ENCODE measurements around the gene NTRK1.

NTRK1 gene

DNA sequence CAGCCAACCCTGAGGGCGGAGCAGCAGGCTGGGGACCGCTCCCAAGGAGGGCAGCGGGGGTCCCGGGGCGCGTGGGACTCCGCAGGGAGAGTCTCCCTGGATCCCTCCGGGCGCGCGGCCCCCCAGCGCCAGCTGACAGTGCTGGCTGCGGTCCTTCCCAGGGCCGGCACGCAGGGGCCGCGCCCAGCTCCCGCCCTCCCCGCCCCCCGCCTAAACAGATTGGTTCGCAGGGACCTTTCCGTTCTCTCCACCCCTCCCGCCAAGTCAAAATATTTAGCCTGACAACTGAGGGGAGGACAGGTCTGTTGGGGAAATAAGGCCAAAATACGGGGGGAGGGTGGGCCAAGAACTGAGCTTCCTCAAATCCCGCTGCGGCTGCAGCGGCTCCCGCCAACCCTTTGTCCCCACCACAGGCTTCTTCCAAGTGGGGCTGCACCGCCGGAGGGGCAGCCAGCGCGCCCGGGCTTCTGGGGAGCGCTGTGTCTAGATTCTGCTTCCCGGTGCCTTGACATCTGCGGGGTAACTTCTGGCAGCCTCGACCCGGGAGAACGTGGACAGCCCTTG lies 1.6 kb upstream of the NTRK1 start, which contains the start of gene INSRR:
INSRR (minus strand) TSS at position 159 of the 564 bp plus-strand sequence. CDS start 496 bp downstream, outside the sequence.
- Histone ChIP-seq H3K9me3 (replicated peaks in 1 of 11) (no peaks in the 10 kb centered on the region), H4K20me1 (peaks cover 0 to 27% (median 13%) of the 10 kb centered on the region in 11 experiments; a peak in 12 of 22 replicates), H3K4me1 (peaks cover 39 to 63% (median 56%) of the 10 kb centered on the region in 10 experiments), H3K27ac (no peak within 1 kb of the TSS), H3K27me3 (peaks cover 66 to 70% (median 68%) of the 10 kb centered on the region in 11 experiments), H3K4me2 (peak within 1 kb of the TSS; percentile 84 to 98 (median 96)), H3K36me3 (no peaks in the 10 kb centered on the region), H3K4me3 (peak within 1 kb of the TSS; percentile 47 to 69 (median 58)), H3K9ac (peak within 1 kb of the TSS in 6 of 11 experiments; percentile 5 to 72 (median 57); a peak in 8 of 22 replicates)
- no peak for TF ChIP-seq Cebpa-rat (IDR thresholded peaks at IDR 0.05)

DNA sequence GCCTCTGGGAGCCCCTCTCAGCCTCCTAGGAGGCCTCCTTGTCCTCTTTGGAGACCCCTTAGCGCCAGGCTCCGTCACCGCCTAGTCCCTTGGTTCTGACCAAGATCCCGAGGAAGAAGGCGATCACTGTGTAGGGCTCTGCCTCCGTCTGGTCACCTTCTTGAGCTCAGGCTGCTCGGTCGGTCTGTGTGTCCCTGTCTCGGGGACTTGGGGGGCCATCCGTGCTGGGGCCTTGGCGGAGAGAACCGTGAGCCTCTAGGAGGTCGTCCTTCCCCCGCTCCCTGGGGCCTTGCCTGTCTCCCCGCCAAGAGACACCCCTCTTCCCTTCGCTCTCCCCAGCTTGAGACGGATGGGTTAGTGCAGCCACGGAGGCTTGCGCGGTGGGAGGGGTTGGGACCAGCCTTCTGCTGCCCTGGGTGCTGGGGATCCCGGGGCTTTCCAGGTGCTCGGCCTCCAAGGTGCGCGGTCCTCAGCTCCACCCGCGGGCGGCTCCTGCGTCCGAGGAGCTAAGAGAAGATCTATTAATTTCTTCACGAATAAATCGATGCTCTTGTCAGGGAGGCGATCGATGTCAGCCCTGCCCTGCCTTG lies 1.0 kb upstream of the NTRK1 start:
- Histone ChIP-seq H3K4me2 (peak overlapping the region; percentile 84 to 98 (median 96)), H3K27ac (no peak overlapping the region), H3K4me1 (peaks cover 39 to 69% (median 62%) of the 10 kb centered on the region in 10 experiments), H4K20me1 (peaks cover 0 to 27% (median 13%) of the 10 kb centered on the region in 11 experiments; a peak in 12 of 22 replicates), H3K4me3 (peak overlapping the region; percentile 47 to 69 (median 58)), H3K9ac (peak overlapping the region in 6 of 11 experiments; percentile 5 to 72 (median 57); a peak in 8 of 22 replicates), H3K9me3 (replicated peaks in 1 of 11) (no peaks in the 10 kb centered on the region), H3K27me3 (peaks cover 66 to 70% (median 68%) of the 10 kb centered on the region in 11 experiments), H3K36me3 (no peaks in the 10 kb centered on the region)
- no peak for TF ChIP-seq Cebpa-rat (IDR thresholded peaks at IDR 0.05)

DNA sequence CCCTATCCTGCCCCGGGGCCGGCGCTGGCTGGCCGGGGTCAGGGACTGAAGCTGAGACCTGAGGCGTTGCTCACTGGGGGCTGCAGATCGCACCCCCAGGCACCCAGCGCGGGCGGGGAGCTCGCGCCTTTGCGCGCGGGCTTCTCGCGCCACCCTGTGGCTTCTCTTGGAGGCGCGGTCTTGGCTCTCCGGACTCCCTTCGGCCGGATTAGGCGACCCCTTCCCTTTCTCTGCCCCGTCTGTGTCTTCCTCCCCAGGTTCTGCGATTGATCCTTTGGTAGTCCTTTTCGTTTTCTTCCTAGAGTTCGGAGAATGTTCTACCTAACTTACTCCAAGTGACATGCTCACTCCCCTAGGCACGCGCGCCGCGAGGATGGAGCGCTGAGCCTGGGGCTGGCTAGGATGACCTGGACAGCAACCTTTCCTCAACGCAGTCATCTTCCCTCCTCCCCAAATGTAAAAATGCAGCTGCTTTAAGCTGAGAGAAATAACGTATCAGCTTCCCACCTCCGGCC lies 495 bp upstream of the NTRK1 start:
- Histone ChIP-seq H3K9me3 (replicated peaks in 1 of 11) (no peaks in the 10 kb centered on the region), H3K4me2 (peak overlapping the region; percentile 84 to 98 (median 96)), H4K20me1 (peaks cover 0 to 27% (median 13%) of the 10 kb centered on the region in 11 experiments; a peak in 12 of 22 replicates), H3K27ac (peak overlapping the region in 1 of 11 experiments; percentile 34; a peak in 2 of 22 replicates), H3K4me1 (peaks cover 39 to 75% (median 67%) of the 10 kb centered on the region in 10 experiments), H3K27me3 (peaks cover 66 to 70% (median 68%) of the 10 kb centered on the region in 11 experiments), H3K4me3 (peak overlapping the region; percentile 47 to 69 (median 58)), H3K36me3 (no peaks in the 10 kb centered on the region), H3K9ac (peak overlapping the region in 9 of 11 experiments; percentile 5 to 72 (median 43); a peak in 14 of 22 replicates)
- TF ChIP-seq Cebpa-rat (IDR thresholded peaks at IDR 0.05): no peak

DNA sequence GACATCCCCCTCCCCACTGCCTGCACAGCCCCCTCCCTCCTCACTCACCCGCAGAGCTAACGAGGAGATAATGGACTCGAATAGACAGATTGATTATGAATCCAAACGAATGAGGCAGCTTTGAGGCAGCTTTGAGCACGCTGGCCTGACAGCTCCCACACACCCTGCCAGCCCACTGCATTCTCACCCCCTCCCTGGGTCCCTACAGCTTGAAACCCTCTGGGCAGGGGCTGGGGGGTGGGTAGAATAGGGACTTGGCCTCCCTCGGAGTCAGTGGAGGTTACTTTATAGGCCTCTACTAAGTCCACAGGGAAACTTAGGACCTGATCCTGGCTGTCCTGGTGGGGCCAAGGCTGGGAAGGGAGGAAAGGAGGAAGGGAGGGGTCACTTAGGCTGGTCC lies 1.9 kb downstream of the NTRK1 start:
- Histone ChIP-seq H3K9me3 (replicated peaks in 1 of 11) (no peaks in the 10 kb centered on the region), H3K4me3 (no peak overlapping the region), H3K36me3 (no peaks in the 10 kb centered on the region), H3K9ac (peak overlapping the region in 4 of 11 experiments; percentile 11 to 58 (median 40); a peak in 8 of 22 replicates), H4K20me1 (peaks cover 0 to 27% (median 13%) of the 10 kb centered on the region in 11 experiments; a peak in 12 of 22 replicates), H3K4me1 (peaks cover 49 to 90% (median 83%) of the 10 kb centered on the region in 10 experiments), H3K4me2 (peak overlapping the region; percentile 47 to 97 (median 92)), H3K27me3 (peaks cover 53 to 60% (median 55%) of the 10 kb centered on the region in 11 experiments), H3K27ac (peak overlapping the region in 3 of 11 experiments; percentile 7 to 35 (median 20); a peak in 3 of 22 replicates)
- TF ChIP-seq Cebpa-rat (IDR thresholded peaks at IDR 0.05): no peak

DNA sequence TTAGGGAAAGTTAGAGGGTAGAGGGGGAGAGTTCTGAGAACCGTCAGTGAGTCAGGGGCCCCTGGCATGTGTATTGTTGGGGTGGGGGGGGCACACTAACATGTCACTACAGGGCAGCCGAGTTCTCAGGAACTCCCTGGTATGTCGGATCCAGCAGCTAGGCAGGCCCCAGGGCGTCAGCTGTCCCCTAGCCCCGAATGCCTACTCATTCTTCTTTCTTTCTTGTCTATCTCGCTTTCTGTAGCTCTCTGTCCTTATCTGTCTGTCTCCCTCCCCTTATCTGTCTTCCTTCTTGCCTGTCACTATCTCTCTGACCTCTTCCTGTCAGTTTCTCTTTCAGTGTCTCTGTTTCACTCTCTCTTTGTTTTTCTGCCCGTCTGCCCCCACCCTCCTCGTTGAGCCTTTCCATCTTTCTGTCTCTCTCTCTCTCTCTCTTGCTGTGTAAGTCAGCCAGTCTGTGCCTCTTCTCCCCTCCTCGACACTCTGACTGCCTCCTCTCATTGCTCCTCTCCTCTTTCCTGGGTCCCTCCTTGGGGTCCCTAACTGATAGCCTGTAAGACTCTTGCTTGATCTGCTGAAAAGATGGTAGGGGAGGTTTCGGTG lies 2.4 kb downstream of the NTRK1 start:
- H3K27me3 ChIP-seq: peaks cover 48 to 55% (median 50%) of the 10 kb centered on the region in 11 experiments
- H3K4me2 ChIP-seq: peak overlapping the region; percentile 47 to 97 (median 92)
- H3K4me3 ChIP-seq: peak overlapping the region in 2 of 10 experiments; percentile 12 to 19; a peak in 1 of 20 replicates
- H3K36me3 ChIP-seq: no peaks in the 10 kb centered on the region
- H3K9ac ChIP-seq: peak overlapping the region in 5 of 11 experiments; percentile 11 to 58 (median 36); a peak in 9 of 22 replicates
- H3K4me1 ChIP-seq: peaks cover 53 to 95% (median 88%) of the 10 kb centered on the region in 10 experiments
- peak overlapping the region in 3 of 11 experiments; percentile 7 to 35 (median 20); a peak in 3 of 22 replicates for H3K27ac ChIP-seq
- H4K20me1 ChIP-seq: peaks cover 0 to 23% (median 13%) of the 10 kb centered on the region in 11 experiments; a peak in 12 of 22 replicates
- TF ChIP-seq Cebpa-rat (IDR thresholded peaks at IDR 0.05): no peak
- H3K9me3 ChIP-seq (replicated peaks in 1 of 11): no peaks in the 10 kb centered on the region

DNA sequence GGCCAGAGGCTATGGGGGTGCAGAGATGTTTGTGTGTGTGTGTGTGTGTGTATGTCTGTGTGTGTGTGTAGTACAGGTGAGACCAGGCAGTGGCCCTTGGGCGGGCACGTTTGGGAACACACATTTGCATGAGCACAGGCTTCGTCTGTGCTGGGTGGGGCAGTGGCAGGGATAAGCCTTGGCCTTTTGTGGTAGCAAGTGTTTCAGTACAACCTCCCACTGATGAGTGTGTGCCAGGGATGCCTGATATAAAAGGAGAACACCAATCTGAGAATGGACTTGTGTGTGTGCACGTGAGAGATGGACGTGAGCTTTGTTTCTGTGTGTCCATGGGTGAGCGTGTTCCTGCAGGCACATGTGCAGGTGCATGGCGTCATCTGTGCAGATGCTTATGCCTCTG lies 3.0 kb downstream of the NTRK1 start:
- Histone ChIP-seq H3K27ac (no peak overlapping the region), H3K9me3 (replicated peaks in 1 of 11) (no peaks in the 10 kb centered on the region), H3K4me3 (peak overlapping the region in 2 of 10 experiments; percentile 12 to 19; a peak in 1 of 20 replicates), H4K20me1 (peaks cover 0 to 18% (median 9%) of the 10 kb centered on the region in 11 experiments; a peak in 11 of 22 replicates), H3K27me3 (peaks cover 42 to 50% (median 45%) of the 10 kb centered on the region in 11 experiments), H3K4me2 (peak overlapping the region; percentile 47 to 97 (median 92)), H3K36me3 (no peaks in the 10 kb centered on the region), H3K9ac (peak overlapping the region in 5 of 11 experiments; percentile 11 to 58 (median 36); a peak in 7 of 22 replicates), H3K4me1 (peaks cover 58 to 95% (median 93%) of the 10 kb centered on the region in 10 experiments)
- TF ChIP-seq Cebpa-rat (IDR thresholded peaks at IDR 0.05): no peak

DNA sequence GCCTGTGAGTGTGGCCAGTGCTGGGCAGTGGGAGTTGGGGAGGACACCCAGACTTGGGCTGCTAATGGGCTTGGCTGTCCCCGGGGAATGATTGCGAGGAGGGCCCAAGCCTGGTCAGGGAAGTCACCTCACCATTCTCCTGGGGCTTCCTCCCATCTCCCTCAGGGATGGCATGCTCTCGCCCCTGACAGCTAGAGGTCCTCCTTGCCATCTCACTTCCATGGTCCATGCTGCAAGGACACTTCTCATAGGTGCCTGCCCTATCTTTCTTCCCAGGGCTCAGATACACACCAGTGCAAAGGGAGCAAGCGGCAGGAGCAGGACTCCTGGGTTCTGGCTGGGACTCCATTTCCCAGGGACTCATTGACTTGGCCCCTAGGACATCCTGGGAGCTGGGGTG lies 4.1 kb downstream of the NTRK1 start:
- Histone ChIP-seq H4K20me1 (peaks cover 0 to 12% (median 2%) of the 10 kb centered on the region in 11 experiments; a peak in 8 of 22 replicates), H3K4me3 (no peak overlapping the region), H3K36me3 (no peaks in the 10 kb centered on the region), H3K27ac (no peak overlapping the region), H3K27me3 (peaks cover 31 to 38% (median 33%) of the 10 kb centered on the region in 11 experiments), H3K4me1 (peaks cover 52 to 99% (median 98%) of the 10 kb centered on the region in 10 experiments), H3K9ac (peak overlapping the region in 2 of 11 experiments; percentile 29 to 66; a peak in 1 of 22 replicates), H3K9me3 (replicated peaks in 1 of 11) (no peaks in the 10 kb centered on the region), H3K4me2 (peak overlapping the region in 9 of 11 experiments; percentile 85 to 97 (median 94); a peak in 18 of 22 replicates)
- TF ChIP-seq Cebpa-rat (IDR thresholded peaks at IDR 0.05): no peak

DNA sequence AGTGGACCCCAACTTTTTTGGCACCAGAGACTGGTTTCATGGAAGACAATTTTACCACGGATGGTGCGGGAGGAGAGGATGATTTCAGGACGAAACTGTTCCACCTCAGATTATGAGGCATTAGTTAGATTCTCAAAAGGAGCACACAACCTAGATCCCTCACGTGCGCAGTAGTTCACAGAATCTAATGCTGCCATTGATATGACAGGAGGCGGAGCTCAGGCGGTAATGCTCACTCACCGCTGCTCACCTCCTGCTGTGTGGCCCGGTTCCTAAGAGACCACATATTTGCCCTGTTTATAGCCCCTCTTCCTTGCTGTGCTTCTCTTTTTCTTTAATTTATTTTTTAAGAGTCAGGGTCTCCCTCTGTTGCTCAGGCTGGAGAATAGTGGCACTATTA lies 4.6 kb downstream of the NTRK1 start:
- no peak overlapping the region for H3K4me3 ChIP-seq
- no peaks in the 10 kb centered on the region for H3K9me3 ChIP-seq (replicated peaks in 1 of 11)
- H3K9ac ChIP-seq: peak overlapping the region in 4 of 11 experiments; percentile 15 to 70 (median 48); a peak in 2 of 22 replicates
- H3K27me3 ChIP-seq: peaks cover 26 to 34% (median 28%) of the 10 kb centered on the region in 11 experiments
- H3K27ac ChIP-seq: peak overlapping the region in 4 of 11 experiments; percentile 19 to 72 (median 64); a peak in 4 of 22 replicates
- H3K4me1 ChIP-seq: peaks cover 52 to 98% (median 98%) of the 10 kb centered on the region in 10 experiments
- no peak for TF ChIP-seq Cebpa-rat (IDR thresholded peaks at IDR 0.05)
- peaks cover 0 to 10% (median 0%) of the 10 kb centered on the region in 11 experiments; a peak in 2 of 22 replicates for H4K20me1 ChIP-seq
- H3K36me3 ChIP-seq: no peaks in the 10 kb centered on the region
- peak overlapping the region; percentile 79 to 97 (median 92); a peak in 20 of 22 replicates for H3K4me2 ChIP-seq
